H1 (cell line): ENCODE results near the gene CKAP5. TPM values are rescaled to one million over a fixed set of nuclear protein-coding genes. Genes with fewer than 3 reads are reported as not detected.

Source experiments
- CTCF ChIA-PET: fragments of 300-600 bp; sonication (Branson Sonifier 250); formaldehyde crosslinking; loops from one replicate; lab custom pipeline; 2021; ENCODE audit not compliant: partially characterized antibody; lab: Charles Lee
- POLR2A ChIA-PET: fragments of 300-600 bp; sonication (Branson Sonifier 250); formaldehyde crosslinking; loops from one replicate; lab custom pipeline; 2021; ENCODE audit warnings: inconsistent platforms; ENCODE audit not compliant: partially characterized antibody; lab: Charles Lee
- DNase-seq, 2 experiments: peaks; one replicate each; pipeline versions ENCODE4 v3.0.0 to v3.0.0-alpha.2; 2010 to 2022; ENCODE audit warnings: low spot score in 2 of 2, low read depth in 1 of 2, mixed read lengths in 1 of 2
- FAIRE-seq: peaks from 2 replicates; lab custom pipeline; 2011; peaks lifted over from hg19 to GRCh38; lab: Jason Lieb, UNC
- H2AFZ ChIP-seq: 2 replicates; pipeline ENCODE4 v1.8.1; 2012; ENCODE audit warnings: low read length, inconsistent platforms
- H2AK5ac ChIP-seq: 2 replicates; pipeline ENCODE4 v1.6.1; 2013; ENCODE audit warnings: low read depth, low read length
- H2BK120ac ChIP-seq: replicated peaks from 2 replicates; pipeline ENCODE3; 2013; ENCODE audit warnings: low read depth, low read length, inconsistent platforms
- H2BK12ac ChIP-seq: 2 replicates; pipeline ENCODE4 v1.6.1; 2013; ENCODE audit warnings: low read depth, low read length
- H2BK15ac ChIP-seq: 2 replicates; pipeline ENCODE4 v1.6.1; 2013; ENCODE audit warnings: low read length
- H2BK20ac ChIP-seq: 2 replicates; pipeline ENCODE4 v1.6.1; 2013; ENCODE audit warnings: low read length
- H2BK5ac ChIP-seq: 2 replicates; pipeline ENCODE4 v1.6.1; 2013; ENCODE audit warnings: low read depth, low read length
- H3K14ac ChIP-seq: 2 replicates; pipeline ENCODE4 v1.6.1; 2013; ENCODE audit warnings: inconsistent platforms; ENCODE audit not compliant: insufficient read length
- H3K18ac ChIP-seq: 2 replicates; pipeline ENCODE4 v1.6.1; 2013; ENCODE audit warnings: low read length; ENCODE audit errors: extremely low read depth
- H3K23ac ChIP-seq: 2 replicates; pipeline ENCODE4 v1.6.1; 2013; ENCODE audit warnings: inconsistent platforms; ENCODE audit not compliant: insufficient read length
- H3K23me2 ChIP-seq: 2 replicates; pipeline ENCODE4 v1.6.1; 2013; ENCODE audit warnings: low read depth, low read length
- H3K27ac ChIP-seq: 2 replicates; pipeline ENCODE4 v1.6.1; 2011; ENCODE audit warnings: low read depth, low read length, inconsistent platforms
- H3K27me3 ChIP-seq, 4 experiments: replicated peaks in 1 of 4; 1 replicate in 1 of 4; 2 replicates in 3 of 4; pipeline versions ENCODE4 v1.6.1 to v1.8.1; 2011 to 2013; ENCODE audit warnings: low read length in 3 of 4, mild to moderate bottlenecking in 3 of 4, inconsistent platforms in 2 of 4, mixed read lengths in 2 of 4, moderate library complexity in 1 of 4; ENCODE audit not compliant: control insufficient read depth in 3 of 4, insufficient read depth in 3 of 4; ENCODE audit errors: extremely low read depth in 1 of 4
- H3K36me3 ChIP-seq, 4 experiments: 2 replicates each; pipeline versions ENCODE4 v1.6.1 to v1.8.1; 2011 to 2013; ENCODE audit warnings: mild to moderate bottlenecking in 4 of 4, low read length in 3 of 4, moderate library complexity in 2 of 4, control low read depth in 1 of 4, inconsistent platforms in 1 of 4; ENCODE audit not compliant: insufficient read depth in 4 of 4, control insufficient read depth in 2 of 4
- H3K4ac ChIP-seq: replicated peaks from 2 replicates; pipeline ENCODE3; 2013; ENCODE audit warnings: low read length, low read depth, mixed read lengths, inconsistent platforms; ENCODE audit not compliant: insufficient read length
- H3K4me1 ChIP-seq, 4 experiments: replicated peaks in 1 of 4; 1 replicate in 1 of 4; 2 replicates in 3 of 4; pipeline versions ENCODE4 v1.6.1 to v1.8.1; 2011 to 2013; ENCODE audit warnings: low read length in 3 of 4, inconsistent platforms in 2 of 4, mixed read lengths in 1 of 4; ENCODE audit not compliant: insufficient read depth in 4 of 4, control insufficient read depth in 3 of 4
- H3K4me2 ChIP-seq, 2 experiments: 2 replicates each; pipeline versions ENCODE4 v1.6.1 to v1.8.1; 2011 to 2013; ENCODE audit warnings: low read depth in 2 of 2, low read length in 2 of 2, control low read depth in 1 of 2, inconsistent platforms in 1 of 2, mild to moderate bottlenecking in 1 of 2; ENCODE audit not compliant: insufficient read depth in 1 of 2
- H3K4me3 ChIP-seq, 4 experiments: fragments of 200-600, 300-600 bp in 1 of 4; sonication (generic), shearing (Covaris generic), sonication (Bioruptor Twin) in 1 of 4; 2 replicates each; pipeline versions ENCODE4 v1.5.1 to v1.8.1; 2011 to 2016; ENCODE audit warnings: low read length in 4 of 4, low read depth in 3 of 4, control low read depth in 2 of 4, inconsistent platforms in 2 of 4, mild to moderate bottlenecking in 2 of 4, mixed read lengths in 1 of 4, moderate library complexity in 1 of 4; ENCODE audit not compliant: insufficient read depth in 2 of 4; ENCODE audit errors: extremely low read depth in 1 of 4
- H3K56ac ChIP-seq: replicated peaks from 2 replicates; pipeline ENCODE3; 2013; ENCODE audit warnings: low read depth, mild to moderate bottlenecking, mixed read lengths, low read length, inconsistent platforms; ENCODE audit not compliant: insufficient read length
- H3K79me1 ChIP-seq: 2 replicates; pipeline ENCODE4 v1.6.1; 2013; ENCODE audit warnings: low read depth, low read length, control low read depth
- H3K79me2 ChIP-seq, 2 experiments: 2 replicates each; pipeline versions ENCODE4 v1.6.1 to v1.8.1; 2012 to 2013; ENCODE audit warnings: low read length in 2 of 2, mild to moderate bottlenecking in 2 of 2, inconsistent platforms in 1 of 2; ENCODE audit not compliant: insufficient read depth in 2 of 2, control insufficient read depth in 1 of 2
- H3K9ac ChIP-seq, 4 experiments: replicated peaks in 1 of 4; 1 replicate in 1 of 4; 2 replicates in 3 of 4; pipeline versions ENCODE4 v1.6.1 to v1.8.1; 2011 to 2013; ENCODE audit warnings: low read depth in 3 of 4, low read length in 3 of 4, control low read depth in 2 of 4, mild to moderate bottlenecking in 2 of 4, moderate library complexity in 2 of 4, inconsistent platforms in 1 of 4; ENCODE audit errors: extremely low read depth in 1 of 4
- H3K9me3 ChIP-seq, 2 experiments: 2 replicates each; pipeline versions ENCODE4 v1.6.1 to v1.8.1; 2012 to 2013; ENCODE audit warnings: mild to moderate bottlenecking in 2 of 2, moderate library complexity in 2 of 2, control low read depth in 1 of 2, inconsistent platforms in 1 of 2, low read depth in 1 of 2, low read length in 1 of 2, mixed read lengths in 1 of 2; ENCODE audit not compliant: insufficient read depth in 2 of 2
- H4K20me1 ChIP-seq, 2 experiments: replicated peaks in 1 of 2; 2 replicates each; pipeline versions ENCODE3 to v1.8.1; 2011 to 2013; ENCODE audit warnings: inconsistent platforms in 2 of 2, low read length in 2 of 2, mild to moderate bottlenecking in 1 of 2; ENCODE audit not compliant: insufficient read depth in 2 of 2, control insufficient read depth in 1 of 2
- H4K5ac ChIP-seq: 2 replicates; pipeline ENCODE4 v1.6.1; 2013; ENCODE audit warnings: low read length, low read depth, mixed read lengths, inconsistent platforms; ENCODE audit not compliant: insufficient read length
- H4K8ac ChIP-seq: 2 replicates; pipeline ENCODE4 v1.8.0; 2013; ENCODE audit warnings: mild to moderate bottlenecking, moderate library complexity, low read length, inconsistent platforms; ENCODE audit not compliant: insufficient read depth; ENCODE audit errors: extremely low read depth
- H4K91ac ChIP-seq: replicated peaks from 2 replicates; pipeline ENCODE3; 2013; ENCODE audit warnings: low read length, mixed read lengths, inconsistent platforms; ENCODE audit not compliant: insufficient read length
- ASH2L ChIP-seq: fragments of 200-600, 300-600 bp; sonication (generic); IDR thresholded peaks from one replicate; pipeline ENCODE4 v1.7.1; 2017; ENCODE audit warnings: low read length
- BACH1 ChIP-seq: IDR thresholded peaks from 2 replicates; pipeline ENCODE4 v1.6.1; 2012; ENCODE audit warnings: low read length, improper control_type of control experiment
- BCL11A ChIP-seq, 2 experiments: IDR thresholded peaks; one replicate each; pipeline ENCODE4 v1.6.1; 2011; ENCODE audit warnings: low read depth in 2 of 2, low read length in 2 of 2, mild to moderate bottlenecking in 2 of 2
- CHD1 ChIP-seq: IDR thresholded peaks from 2 replicates; pipeline ENCODE4 v1.6.1; 2012; ENCODE audit warnings: low read depth, low read length, improper control_type of control experiment
- CHD2 ChIP-seq: IDR thresholded peaks from 2 replicates; pipeline ENCODE4 v1.6.1; 2012; ENCODE audit warnings: low read length, improper control_type of control experiment
- GTF2F1 ChIP-seq: IDR thresholded peaks from 2 replicates; pipeline ENCODE4 v1.6.1; 2012; ENCODE audit warnings: low read depth, low read length, improper control_type of control experiment, borderline replicate concordance
- HDAC2 ChIP-seq, 2 experiments: fragments of 300-600 bp in 1 of 2; sonication (generic) in 1 of 2; IDR thresholded peaks; 2 replicates each; pipeline ENCODE4 v1.6.1; 2011 to 2012; ENCODE audit warnings: low read depth in 2 of 2, low read length in 2 of 2, mild to moderate bottlenecking in 2 of 2, moderate library complexity in 2 of 2, borderline replicate concordance in 1 of 2, inconsistent platforms in 1 of 2
- KDM4A ChIP-seq: IDR thresholded peaks from one replicate; pipeline ENCODE4 v1.7.1; 2012; ENCODE audit warnings: low read depth, mild to moderate bottlenecking, moderate library complexity, low read length, inconsistent platforms; ENCODE audit not compliant: severe bottlenecking
- KDM5A ChIP-seq: fragments of 200-600 bp; IDR thresholded peaks from 2 replicates; pipeline ENCODE4 v1.7.1; 2012; ENCODE audit warnings: mild to moderate bottlenecking, low read length, inconsistent platforms, mixed read lengths
- NRF1 ChIP-seq: IDR thresholded peaks from 2 replicates; pipeline ENCODE4 v1.6.1; 2011; ENCODE audit warnings: mild to moderate bottlenecking, low read depth, low read length, improper control_type of control experiment
- PHF8 ChIP-seq: fragments of 200-600 bp; sonication (generic); conservative IDR thresholded peaks from 2 replicates; pipeline ENCODE4 v1.7.1; 2012; ENCODE audit warnings: low read depth, mild to moderate bottlenecking, inconsistent platforms, low read length, moderate library complexity
- RFX5 ChIP-seq: IDR thresholded peaks from 2 replicates; pipeline ENCODE4 v1.6.1; 2011; ENCODE audit warnings: low read depth, low read length, improper control_type of control experiment, borderline replicate concordance
- SIRT6 ChIP-seq: IDR thresholded peaks from one replicate; pipeline ENCODE4 v1.7.1; 2012; ENCODE audit warnings: low read length, inconsistent platforms
- SP1 ChIP-seq: IDR thresholded peaks from 2 replicates; pipeline ENCODE4 v1.6.1; 2011; ENCODE audit warnings: low read depth, low read length
- USF2 ChIP-seq: IDR thresholded peaks from 2 replicates; pipeline ENCODE4 v1.6.1; 2011; ENCODE audit warnings: low read length, improper control_type of control experiment
- WGBS, 2 experiments: shearing (Covaris generic) in 1 of 2; methylation state at CpG; one replicate each; pipeline versions ENCODE4 v1.1.6 to v1.1.7; 2013 to 2015; ENCODE audit warnings: low lambda C conversion rate in 2 of 2, mixed read lengths in 2 of 2, inconsistent platforms in 1 of 2, low coverage in 1 of 2, missing lambda C conversion rate in 1 of 2; ENCODE audit not compliant: insufficient replicate concordance in 2 of 2, insufficient coverage in 1 of 2, insufficient read length in 1 of 2; ENCODE audit errors: extremely low coverage in 1 of 2, missing lambda C conversion rate in 1 of 2; 5-methylcytosine and 5-hydroxymethylcytosine counted together
- polyA plus RNA-seq, 7 experiments: library from polyadenylated mRNA; depleted of rRNA in 3 of 7; stranded (reverse) in 5 of 7; unstranded in 2 of 7; fragments of >200 nt in 5 of 7; fragments of 200-250 nt in 2 of 7; gene quantifications; 1 replicate in 5 of 7; 2 replicates in 1 of 7; 4 replicates in 1 of 7; pipeline versions ENCODE4 v1.2.1 to v1.2.3, GENCODE V29; 2011 to 2013; ENCODE audit warnings: missing spikeins in 2 of 7, mixed read lengths in 2 of 7
- total RNA-seq: library from RNA; stranded (reverse); fragmentation: NEBNext Ultra II Directional; extraction: Animal tissue kit (Norgen Biotek cat#: 25700); gene quantifications from 2 replicates; pipeline ENCODE4 v1.2.1, GENCODE V29; 2021

CKAP5 gene
- total and polyA plus RNA-seq, 2 of the 8 experiments (the other 6 are each of a cell fraction or from before 2014, with no cell fraction given): 64.8 to 185 TPM

DNA sequence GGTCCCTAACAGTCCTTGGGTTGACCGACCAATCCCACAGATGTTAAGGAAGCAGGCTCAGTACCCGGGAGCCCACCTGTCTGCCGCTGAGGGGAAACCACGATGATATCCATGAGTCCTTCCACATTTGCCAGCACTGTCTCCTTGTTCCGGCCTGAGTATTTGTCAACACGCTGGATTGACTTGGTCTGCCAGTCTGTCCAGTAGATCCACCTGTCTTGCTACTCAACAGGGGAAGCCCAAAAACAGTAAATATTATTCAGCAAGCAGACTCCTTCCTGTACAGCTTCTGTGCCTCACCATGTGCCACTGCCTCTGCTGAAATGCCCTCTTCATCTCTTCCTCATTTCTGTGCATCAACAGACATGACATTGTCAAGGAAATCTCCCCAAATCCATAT lies 22.8 kb upstream of the CKAP5 start:
- H2BK20ac ChIP-seq: no peak overlapping the region
- no peak overlapping the region for H2AK5ac ChIP-seq
- ChIA-PET CTCF (no interaction called here), POLR2A (no interaction called here)
- no peaks in the 10 kb centered on the region for H3K79me1 ChIP-seq
- H3K9ac ChIP-seq: no peak overlapping the region; a peak in 1 of 7 replicates
- H3K14ac ChIP-seq: no peak overlapping the region
- no peak overlapping the region for H2BK120ac ChIP-seq
- no peak overlapping the region for H2BK5ac ChIP-seq
- no peaks in the 10 kb centered on the region for H3K79me2 ChIP-seq
- no peak overlapping the region for H3K4me3 ChIP-seq
- no peak overlapping the region for H2BK12ac ChIP-seq
- H3K23ac ChIP-seq: no peak overlapping the region
- H4K20me1 ChIP-seq: peaks cover 0 to 1% of the 10 kb centered on the region in 2 experiments
- H2BK15ac ChIP-seq: no peak overlapping the region
- H4K5ac ChIP-seq: no peak overlapping the region
- no peaks in the 10 kb centered on the region for H3K23me2 ChIP-seq
- H2AFZ ChIP-seq: no peak overlapping the region
- H4K91ac ChIP-seq: no peak overlapping the region
- no peak overlapping the region for H3K4me2 ChIP-seq
- H3K18ac ChIP-seq: no peak overlapping the region
- DNase-seq (no peak), FAIRE-seq (no peak)
- H3K4ac ChIP-seq: no peak overlapping the region
- no peak overlapping the region for H3K27ac ChIP-seq
- no peaks in the 10 kb centered on the region for H3K9me3 ChIP-seq
- no peaks in the 10 kb centered on the region for H3K4me1 ChIP-seq
- no peak overlapping the region for H3K56ac ChIP-seq
- 93% methylated on average over 6 of the region's 6 CpGs; no CpG with 5 or more reads in 1 of the 2 experiments for WGBS, 2 experiments
- H4K8ac ChIP-seq: no peak overlapping the region
- no peaks in the 10 kb centered on the region for H3K27me3 ChIP-seq
- H3K36me3 ChIP-seq: peaks cover 22 to 49% (median 36%) of the 10 kb centered on the region in 4 experiments
- no peak for TF ChIP-seq NRF1
- no peak for TF ChIP-seq HDAC2 (IDR thresholded peaks at IDR 0.05; ENCODE audit: borderline replicate concordance in 1 of 2, low read depth in 2 of 2, low read length in 2 of 2)
- TF ChIP-seq USF2: no peak
- no peak for TF ChIP-seq GTF2F1
- no peak for TF ChIP-seq CHD1
- TF ChIP-seq RFX5: no peak
- TF ChIP-seq BCL11A (IDR thresholded peaks at IDR 0.05; ENCODE audit: low read depth in 2 of 2, low read length in 2 of 2): no peak
- TF ChIP-seq PHF8: no peak
- no peak for TF ChIP-seq BACH1
- TF ChIP-seq CHD2: no peak
- TF ChIP-seq SIRT6: no peak
- no peak for TF ChIP-seq KDM5A
- TF ChIP-seq SP1: no peak
- no peak for TF ChIP-seq KDM4A
- TF ChIP-seq ASH2L: no peak
